HG03095 (cell line): ENCODE measurements around the gene DPP10.

Source experiments
- ATAC-seq: cut with Tn5 transposase; IDR thresholded peaks from one replicate; pipeline ENCODE4 v1.9.1; 2021; ENCODE audit warnings: moderate library complexity; ENCODE audit not compliant: unreplicated experiment

The DPP10 gene

DNA sequence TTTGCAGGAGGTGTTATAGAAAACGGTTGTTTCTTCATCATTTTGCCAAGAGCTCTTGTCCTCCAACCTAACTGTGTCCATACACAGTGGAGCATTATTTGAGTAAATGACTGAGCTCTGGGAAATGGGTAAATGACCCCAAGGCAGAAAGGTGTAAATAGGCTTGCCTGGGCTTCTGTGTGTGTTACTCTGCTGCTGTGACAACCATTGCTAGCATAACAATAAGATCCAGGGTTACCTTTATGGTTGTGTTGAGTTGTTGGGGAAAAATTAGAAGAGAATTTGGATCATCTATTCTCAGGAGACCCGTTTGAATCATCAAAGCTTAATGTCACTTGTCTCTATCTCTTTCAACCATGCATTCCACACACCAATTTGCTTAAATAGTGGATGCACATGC is 672.7 kb downstream of the DPP10 start:
- ATAC-seq, result no peak

- no peak for ATAC-seq
Observed at GRCh38 chr2:115118306-115118705, 675.9 kb downstream of the DPP10 start.

DNA sequence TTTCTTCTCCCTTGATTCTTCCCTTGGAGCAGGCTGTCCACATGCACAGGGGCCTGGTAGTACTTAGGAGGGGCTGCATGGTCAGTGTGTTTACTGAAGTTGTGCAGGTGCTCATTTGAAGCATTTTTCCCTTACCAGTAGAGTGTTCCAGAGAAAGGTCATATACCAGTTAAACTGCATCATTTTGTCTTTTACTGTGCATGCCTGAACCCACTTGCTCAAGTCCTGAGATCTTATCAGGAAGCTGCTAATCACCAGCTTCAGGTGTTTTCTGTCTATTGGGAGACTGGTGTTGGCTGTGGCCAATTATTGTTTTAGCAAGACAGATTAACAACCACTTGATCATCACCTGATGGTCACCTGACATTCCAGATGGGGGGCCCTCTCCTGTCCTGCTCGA is 676.6 kb downstream of the DPP10 start:
- no peak for ATAC-seq

DNA sequence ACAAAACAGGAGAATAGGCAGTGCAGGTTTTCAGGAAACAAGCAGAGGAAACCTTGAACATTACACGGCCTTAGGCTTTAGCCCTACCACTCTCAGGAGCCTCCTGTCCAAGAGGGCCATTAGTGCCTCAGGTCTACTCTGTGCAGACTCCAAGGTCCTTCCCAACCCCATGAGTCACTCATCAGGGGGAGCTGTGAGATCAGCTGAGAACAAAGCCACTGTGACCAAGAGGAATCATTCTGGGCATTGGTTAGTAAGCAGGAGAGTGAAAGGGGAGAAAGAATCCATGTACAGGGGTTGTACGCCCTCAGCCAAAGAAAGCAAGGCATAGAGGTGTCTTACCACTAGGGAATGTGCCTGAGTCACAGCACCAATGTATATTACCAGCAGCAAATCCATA is 680.3 kb downstream of the DPP10 start:
- no peak for ATAC-seq

DNA sequence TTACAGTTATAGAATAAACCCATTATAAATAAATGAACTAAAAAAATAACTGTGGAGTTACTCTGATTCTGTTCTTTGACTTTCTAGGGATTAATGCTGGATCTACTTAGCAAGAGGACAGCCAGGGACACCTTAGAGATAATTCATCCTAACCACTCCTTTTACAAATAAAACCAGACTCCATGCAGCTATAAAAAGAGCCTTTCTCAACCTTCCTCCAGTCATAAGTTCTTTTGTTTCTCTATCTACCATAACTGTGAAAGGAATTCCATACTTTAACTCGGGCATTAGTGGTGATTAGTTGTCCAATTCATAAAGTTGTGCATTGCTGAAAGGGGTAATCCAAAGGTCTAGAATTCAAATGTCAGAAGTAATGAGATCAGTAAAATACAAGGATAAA is 682.4 kb downstream of the DPP10 start:
- ATAC-seq, result no peak

DNA sequence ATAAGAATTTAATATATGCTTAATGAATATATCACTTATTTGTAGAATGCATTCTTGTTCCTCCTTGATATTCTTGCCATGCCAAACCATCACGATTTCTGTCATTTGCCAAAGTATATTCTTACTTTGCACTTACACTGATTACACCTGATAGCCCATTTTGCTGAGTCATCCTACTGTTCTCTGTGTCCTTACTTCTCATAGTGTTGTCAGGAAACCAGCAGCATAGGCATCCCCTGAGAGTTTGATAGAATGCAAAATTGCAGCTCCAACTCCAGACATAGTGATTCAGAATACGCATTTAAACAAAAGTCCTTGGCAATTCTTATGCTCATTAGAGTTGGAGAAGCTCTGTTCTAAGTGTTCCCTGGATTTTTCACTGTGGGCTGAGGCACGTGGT is 687.1 kb downstream of the DPP10 start:
- ATAC-seq, result no peak

GRCh38 chr2:115160531-115161080 is 718.2 kb downstream of the DPP10 start:
- ATAC-seq, result no peak

DNA sequence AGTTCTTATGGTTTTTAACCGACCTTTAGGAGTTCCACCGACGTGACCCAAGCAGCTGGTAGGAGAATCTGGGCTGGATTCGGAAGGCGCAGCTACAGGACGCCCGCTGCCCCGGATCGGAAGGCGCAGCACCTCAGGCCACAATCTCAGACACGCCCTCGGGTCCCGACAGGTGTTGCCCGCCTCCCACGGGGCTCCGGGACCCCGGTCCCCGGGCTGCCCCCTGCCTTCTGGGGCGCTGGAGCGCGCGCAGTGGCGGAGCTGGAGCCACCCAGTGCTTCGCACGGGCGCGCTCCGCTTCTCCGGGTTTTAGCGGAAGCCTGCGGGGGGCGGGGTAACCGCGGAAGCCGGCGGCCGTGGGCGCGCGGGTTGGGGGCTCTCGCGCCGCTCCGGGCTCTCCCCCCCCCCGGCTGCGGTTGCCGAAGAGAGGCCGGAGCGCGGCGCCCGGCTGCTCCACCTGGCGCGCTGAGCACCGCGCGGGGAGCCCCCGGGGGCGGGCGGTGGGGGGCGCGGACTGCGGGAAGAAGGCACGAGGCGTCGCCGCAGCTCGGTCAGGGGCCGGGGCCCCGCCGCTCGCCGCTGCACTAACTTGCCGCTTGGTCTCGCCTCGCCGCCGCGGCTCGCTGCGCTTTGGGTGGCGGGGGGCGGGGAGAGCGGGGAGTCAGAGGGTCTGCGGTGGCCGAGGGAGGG is 718.8 kb downstream of the DPP10 start:
- ATAC-seq, result no peak

DNA sequence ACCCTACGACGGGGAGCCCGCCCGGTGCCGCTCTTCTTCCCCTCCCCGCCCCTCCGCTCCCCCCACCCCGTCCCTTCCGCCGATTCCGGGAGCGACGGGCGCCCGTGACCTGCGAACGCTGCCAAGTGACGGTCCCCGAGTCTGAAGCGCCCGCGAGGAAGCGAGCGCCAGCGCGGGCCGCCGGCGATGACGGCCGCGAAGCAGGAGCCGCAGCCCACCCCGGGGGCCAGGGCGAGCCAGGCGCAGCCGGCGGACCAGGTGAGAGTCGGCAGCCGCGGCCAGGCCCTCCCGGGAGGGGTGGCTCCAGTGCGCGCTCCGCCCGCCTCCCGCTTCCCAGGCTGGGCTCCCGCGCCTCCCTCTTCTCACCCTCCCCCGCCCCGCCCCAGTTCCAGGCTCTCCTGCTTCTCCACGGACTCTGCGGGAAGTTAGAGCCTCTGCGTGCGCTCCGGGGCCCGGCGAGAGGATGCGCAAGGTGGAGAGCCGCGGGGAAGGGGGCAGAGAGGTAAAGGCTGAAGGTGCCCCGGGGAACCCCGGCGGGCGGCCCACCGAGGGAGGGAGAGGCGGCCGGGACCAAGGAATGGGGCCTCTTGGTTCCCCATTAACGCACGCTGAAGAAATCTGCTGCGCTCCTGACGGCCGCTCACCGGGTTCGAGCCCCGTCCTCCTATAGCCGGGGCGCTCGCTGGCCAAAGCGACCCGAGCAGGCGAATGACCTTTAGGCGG is 719.5 kb downstream of the DPP10 start:
- ATAC-seq, result no peak

- no peak for ATAC-seq
Observed at GRCh38 chr2:115162494-115163293, 720.3 kb downstream of the DPP10 start.

DNA sequence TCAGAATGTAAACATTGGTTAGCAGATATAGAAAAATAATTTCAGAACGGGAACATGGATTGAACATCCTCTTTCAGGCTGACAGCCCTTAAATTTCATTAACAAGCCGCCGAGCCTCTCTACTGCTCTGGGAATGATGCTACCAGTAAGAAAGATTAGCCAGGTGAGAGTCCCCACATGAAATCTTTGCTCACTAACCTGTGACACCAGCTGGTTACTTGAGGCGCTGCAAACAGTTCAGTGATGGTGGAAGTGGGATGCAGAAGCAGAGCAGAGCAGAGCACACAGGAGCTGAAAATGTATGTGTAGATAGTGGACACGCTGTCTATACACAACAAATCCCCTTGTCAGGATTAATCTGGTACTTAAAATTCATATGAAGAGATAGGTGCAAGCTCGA is 721.1 kb downstream of the DPP10 start:
- no peak for ATAC-seq

GRCh38 chr2:115165529-115166109 is 723.2 kb downstream of the DPP10 start:
- ATAC-seq, result no peak

GRCh38 chr2:115168457-115168856 is 726.0 kb downstream of the DPP10 start:
- ATAC-seq, result no peak

- no peak for ATAC-seq
Observed at GRCh38 chr2:115169814-115170213, 727.4 kb downstream of the DPP10 start.

DNA sequence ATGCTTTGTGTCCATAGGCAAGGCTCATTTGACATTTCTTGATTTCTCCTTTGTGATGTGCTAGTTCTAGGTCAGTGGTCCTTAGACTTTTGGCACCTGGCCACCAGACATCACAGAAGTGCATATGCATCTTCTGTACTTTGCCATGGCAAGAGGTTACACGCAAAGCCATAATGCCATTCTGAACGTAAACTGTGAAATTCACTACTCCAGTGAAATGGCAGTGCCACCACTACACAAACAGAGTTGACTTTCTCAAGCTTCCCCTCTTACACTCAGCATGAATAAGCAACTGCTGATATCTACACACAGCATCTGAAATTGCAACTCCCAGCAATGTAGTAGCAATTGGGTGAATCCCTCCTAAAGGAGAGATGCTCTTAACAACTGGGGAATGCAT is 729.3 kb downstream of the DPP10 start:
- ATAC-seq, result no peak

- ATAC-seq, result no peak
Observed at GRCh38 chr2:115174651-115175050, 732.2 kb downstream of the DPP10 start.

DNA sequence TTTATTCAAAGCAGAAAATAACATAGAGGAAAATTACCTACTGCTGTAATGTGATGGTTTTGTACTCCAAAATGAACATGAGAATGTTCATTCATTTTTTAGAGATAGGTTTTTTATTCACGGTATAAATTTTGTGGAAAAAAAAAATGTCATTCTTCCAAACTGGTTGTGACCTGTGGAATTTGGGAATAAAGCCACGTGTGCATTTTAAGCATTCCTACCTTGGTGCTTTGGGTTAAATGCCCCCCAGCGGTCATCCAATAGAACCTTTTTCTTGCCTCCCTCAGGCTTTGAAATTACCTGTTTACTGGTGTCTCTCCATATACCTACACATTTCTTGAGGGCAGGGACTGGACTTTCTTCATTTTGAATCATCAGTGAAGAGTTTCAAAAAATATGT is 740.7 kb downstream of the DPP10 start:
- ATAC-seq, result no peak

DNA sequence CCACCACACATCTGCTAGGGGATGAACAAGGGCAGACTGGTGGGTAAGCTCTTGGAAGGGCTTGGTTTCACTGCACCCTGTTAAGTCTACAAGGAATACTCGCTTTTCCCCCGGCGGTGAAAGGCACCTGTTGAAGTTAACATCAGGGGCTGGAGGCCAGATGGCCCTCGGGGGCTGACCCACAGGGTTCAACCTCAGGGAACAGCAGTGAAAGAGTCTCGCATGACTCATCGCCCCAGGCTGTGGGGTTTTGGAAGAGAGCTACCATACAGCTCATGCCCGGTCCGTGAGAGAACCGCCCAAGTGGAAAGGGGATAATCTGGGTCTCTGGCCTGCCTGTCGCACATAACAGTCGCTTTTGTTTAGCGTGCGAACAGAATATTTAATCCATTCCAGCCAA is 748.0 kb downstream of the DPP10 start:
- no peak for ATAC-seq

DNA sequence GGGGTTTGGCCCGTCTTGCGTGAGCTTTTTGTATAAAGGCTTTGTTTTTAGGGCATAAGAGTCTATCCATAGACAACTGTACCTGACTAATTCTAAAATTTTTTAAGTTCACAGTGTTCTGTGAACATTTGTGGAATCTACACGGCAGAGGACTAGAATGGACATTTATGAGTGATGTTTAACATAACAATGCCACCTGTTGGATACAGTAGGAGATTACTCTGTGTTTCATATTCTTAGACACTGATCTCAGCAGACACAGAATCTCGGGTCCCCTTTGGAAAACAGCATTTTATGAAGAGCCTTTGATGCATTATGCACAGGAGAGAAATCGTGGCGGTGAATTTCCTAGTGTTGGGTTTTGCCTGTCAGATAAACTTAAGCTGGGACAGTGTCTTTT is 752.2 kb downstream of the DPP10 start:
- no peak for ATAC-seq

DNA sequence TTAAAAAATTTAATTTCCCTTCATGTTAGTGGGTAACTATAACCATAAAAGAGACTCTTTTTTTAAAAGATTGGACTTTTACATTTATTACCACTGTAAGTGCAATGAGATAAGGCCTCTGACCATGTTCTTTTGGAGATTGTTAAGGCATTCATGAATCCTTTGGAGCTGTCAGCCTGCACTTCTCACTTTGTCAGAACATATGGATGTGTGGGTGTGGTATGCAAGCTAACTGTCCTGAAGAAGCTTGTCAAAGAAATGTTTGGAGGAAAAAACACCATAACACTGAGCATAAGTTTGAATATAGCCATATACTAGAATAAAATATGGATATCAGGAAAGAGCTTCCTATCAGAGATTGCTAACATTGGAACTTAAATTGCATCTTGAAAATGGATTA is 754.1 kb downstream of the DPP10 start:
- ATAC-seq, result no peak

DNA sequence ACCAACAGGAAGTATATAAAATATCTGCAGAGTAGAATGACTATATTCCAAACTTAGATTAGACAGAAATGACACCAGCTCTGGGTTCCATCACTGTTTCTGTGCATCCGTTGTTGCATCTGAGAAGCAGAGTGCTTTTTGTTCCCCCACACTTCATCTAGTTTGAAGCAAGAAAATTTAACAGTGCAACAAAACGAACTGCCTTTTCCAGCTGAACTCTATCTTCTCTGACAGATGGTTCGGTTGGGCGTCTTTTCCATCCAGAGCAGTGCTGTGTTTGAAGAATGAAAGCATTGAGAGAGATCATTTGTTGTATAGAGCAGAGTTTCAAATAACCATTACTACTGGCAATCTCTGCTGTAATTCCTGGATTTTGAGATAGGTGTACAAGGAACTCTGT is 757.5 kb downstream of the DPP10 start:
- no peak for ATAC-seq
